ENCODE data around the gene ETV6. TPM values are rescaled to one million over a fixed set of nuclear protein-coding genes. Genes with fewer than 3 reads are reported as not detected.

The ETV6 gene
- total RNA-seq, 6 experiments from 2014 or later = 7.2 to 28.3 (median 11.0) TPM

DNA sequence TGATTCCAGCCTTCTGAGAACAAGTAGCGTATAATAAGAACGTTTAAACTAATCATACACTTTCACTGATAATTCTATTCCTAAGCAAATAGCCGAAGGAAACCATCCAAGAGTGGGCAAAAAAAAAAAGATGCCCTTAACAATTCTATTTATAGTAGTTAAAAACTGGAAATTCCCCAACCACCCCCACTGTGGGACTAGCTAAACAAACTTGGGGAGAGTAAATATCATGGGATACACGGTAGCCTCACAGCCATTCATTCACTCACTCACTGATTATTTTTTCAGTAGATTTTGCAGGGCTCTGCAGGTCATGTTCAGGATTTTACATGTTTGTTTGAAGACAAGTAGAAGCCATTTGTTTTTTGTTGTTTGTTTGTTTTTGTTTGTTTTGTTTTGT is 197.0 kb downstream of the ETV6 start:
- Histone ChIP-seq H3K4me1 (no peaks in the 10 kb centered on the region), H3K9me3 (no peaks in the 10 kb centered on the region), H3K4me3 (no peak overlapping the region), H3K27ac (no peak overlapping the region), H3K27me3 (no peaks in the 10 kb centered on the region), H3K36me3 (peaks cover 0 to 2% (median 0%) of the 10 kb centered on the region in 4 donors)
- intact Hi-C loops (cut with DNase I) = no loop called here
- TF ChIP-seq POLR2A (IDR thresholded peaks at IDR 0.05) = no peak
- TF ChIP-seq, protein P1, sequence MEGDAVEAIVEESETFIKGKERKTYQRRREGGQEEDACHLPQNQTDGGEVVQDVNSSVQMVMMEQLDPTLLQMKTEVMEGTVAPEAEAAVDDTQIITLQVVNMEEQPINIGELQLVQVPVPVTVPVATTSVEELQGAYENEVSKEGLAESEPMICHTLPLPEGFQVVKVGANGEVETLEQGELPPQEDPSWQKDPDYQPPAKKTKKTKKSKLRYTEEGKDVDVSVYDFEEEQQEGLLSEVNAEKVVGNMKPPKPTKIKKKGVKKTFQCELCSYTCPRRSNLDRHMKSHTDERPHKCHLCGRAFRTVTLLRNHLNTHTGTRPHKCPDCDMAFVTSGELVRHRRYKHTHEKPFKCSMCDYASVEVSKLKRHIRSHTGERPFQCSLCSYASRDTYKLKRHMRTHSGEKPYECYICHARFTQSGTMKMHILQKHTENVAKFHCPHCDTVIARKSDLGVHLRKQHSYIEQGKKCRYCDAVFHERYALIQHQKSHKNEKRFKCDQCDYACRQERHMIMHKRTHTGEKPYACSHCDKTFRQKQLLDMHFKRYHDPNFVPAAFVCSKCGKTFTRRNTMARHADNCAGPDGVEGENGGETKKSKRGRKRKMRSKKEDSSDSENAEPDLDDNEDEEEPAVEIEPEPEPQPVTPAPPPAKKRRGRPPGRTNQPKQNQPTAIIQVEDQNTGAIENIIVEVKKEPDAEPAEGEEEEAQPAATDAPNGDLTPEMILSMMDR (IDR thresholded peaks at IDR 0.05) = no peak
- WGBS (ENCODE audit: insufficient coverage, low coverage, low lambda C conversion rate, missing lambda C conversion rate) = 45% methylated on average over 4 of the region's 4 CpGs
- DNase-seq (no peak), ATAC-seq (peak in 1 of 4 donors; percentile 53)

DNA sequence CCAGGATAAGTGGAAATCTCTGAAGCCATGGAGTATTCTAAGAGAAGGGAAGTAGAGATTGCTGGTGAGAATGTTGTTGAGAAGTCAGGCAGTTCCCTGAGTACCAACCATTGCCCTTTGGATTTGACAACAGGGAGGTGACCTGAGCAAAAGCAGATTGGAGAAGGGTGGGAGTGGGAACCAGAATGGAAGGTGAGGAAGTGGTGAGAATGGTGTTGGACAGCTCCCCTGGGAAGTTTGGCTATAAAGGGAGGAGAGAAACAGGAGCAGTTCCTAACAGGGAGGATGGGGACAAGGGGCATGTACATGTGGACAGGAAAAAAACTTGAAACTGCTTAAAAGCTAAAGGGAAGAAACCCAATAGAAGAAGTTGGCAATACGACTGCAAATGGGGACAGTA is 198.1 kb downstream of the ETV6 start:
- Histone ChIP-seq H3K4me3 (no peak overlapping the region), H3K9me3 (no peaks in the 10 kb centered on the region), H3K36me3 (peaks cover 0 to 2% (median 0%) of the 10 kb centered on the region in 4 donors), H3K4me1 (no peaks in the 10 kb centered on the region), H3K27me3 (no peaks in the 10 kb centered on the region), H3K27ac (no peak overlapping the region)
- intact Hi-C loops (cut with DNase I) = no loop called here
- no peak for ATAC-seq
- WGBS (ENCODE audit: insufficient coverage, low coverage, low lambda C conversion rate, missing lambda C conversion rate) = 78% methylated on average over 1 of the region's 1 CpG
- TF ChIP-seq, protein P1 (IDR thresholded peaks at IDR 0.05) = no peak
- TF ChIP-seq POLR2A (IDR thresholded peaks at IDR 0.05) = no peak
- DNase-seq = no peak

DNA sequence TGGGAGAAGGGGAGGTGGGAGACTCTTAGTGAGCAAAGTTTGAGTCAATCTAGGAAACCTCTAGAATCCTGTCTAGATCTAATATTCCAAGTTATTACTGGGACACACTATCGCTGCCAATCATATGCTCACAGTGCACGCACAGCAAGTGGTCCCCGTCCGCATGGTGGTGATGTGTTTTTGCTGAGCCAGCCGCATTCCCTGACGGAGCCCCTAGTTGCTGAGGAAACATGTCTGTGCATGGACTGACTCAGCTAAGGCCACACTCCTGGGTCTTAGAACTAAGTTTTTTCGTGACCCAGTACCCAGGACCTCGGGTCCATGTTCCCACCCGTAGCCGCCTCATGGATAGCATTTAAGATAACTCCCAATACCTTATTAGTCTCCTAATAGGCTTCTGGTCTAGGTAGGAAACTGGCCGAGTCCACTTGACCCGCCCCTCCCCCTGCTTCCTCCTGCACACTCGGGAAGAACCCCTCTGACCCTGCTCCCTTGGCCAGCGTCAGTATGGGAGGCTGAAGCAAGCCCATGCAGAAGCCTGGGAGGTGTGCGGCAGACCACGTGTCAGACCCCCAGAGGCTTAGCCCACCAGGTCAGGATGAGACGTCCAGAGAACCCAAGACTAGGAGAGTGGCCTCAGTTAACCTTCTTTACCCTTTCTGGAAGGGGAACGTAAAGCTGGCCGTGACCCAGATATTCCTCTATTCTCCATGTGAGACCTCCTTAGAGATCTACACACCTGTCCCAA is 200.5 kb downstream of the ETV6 start:
- intact Hi-C loops (cut with DNase I) = no loop called here
- no peaks in the 10 kb centered on the region for H3K4me1 ChIP-seq
- H3K27me3 ChIP-seq = no peaks in the 10 kb centered on the region
- H3K9me3 ChIP-seq = no peaks in the 10 kb centered on the region
- DNase-seq (no peak), ATAC-seq (peak in 1 of 4 donors; percentile 29)
- no peak overlapping the region for H3K4me3 ChIP-seq
- H3K27ac ChIP-seq = no peak overlapping the region
- TF ChIP-seq POLR2A (IDR thresholded peaks at IDR 0.05) = no peak
- TF ChIP-seq, protein P1 (IDR thresholded peaks at IDR 0.05) = no peak
- 88% methylated on average over 12 of the region's 19 CpGs for WGBS (ENCODE audit: insufficient coverage, low coverage, low lambda C conversion rate, missing lambda C conversion rate)
- peaks cover 0 to 15% (median 3%) of the 10 kb centered on the region in 4 donors for H3K36me3 ChIP-seq

DNA sequence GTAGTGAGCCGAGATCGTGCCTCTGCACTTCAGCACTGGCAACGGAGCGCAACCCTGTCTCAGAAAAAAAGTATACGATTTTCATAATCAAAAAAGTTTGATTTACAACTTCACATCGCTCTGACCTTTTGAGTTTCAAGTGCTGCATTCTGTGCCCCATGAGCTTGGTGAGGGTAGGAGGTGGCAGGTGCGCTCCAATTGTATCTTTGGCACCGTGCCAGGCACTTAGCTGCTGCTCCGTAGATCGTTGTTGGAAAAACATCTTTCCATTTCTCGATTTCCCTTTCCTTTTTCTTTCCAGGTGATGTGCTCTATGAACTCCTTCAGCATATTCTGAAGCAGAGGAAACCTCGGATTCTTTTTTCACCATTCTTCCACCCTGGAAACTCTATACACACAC is 203.7 kb downstream of the ETV6 start:
- ATAC-seq = no peak
- intact Hi-C loops (cut with DNase I) = no loop called here
- WGBS (ENCODE audit: insufficient coverage, low coverage, low lambda C conversion rate, missing lambda C conversion rate) = 83% methylated on average over 12 of the region's 12 CpGs
- Histone ChIP-seq H3K27ac (no peak overlapping the region), H3K4me3 (no peak overlapping the region), H3K27me3 (no peaks in the 10 kb centered on the region), H3K36me3 (peaks cover 0 to 20% (median 5%) of the 10 kb centered on the region in 4 donors), H3K9me3 (no peaks in the 10 kb centered on the region), H3K4me1 (no peaks in the 10 kb centered on the region)
- DNase-seq = no peak
- TF ChIP-seq, protein P1 (IDR thresholded peaks at IDR 0.05) = no peak

Measured in right lobe of liver (tissue), 6 donors.